HCT116 (cell line): ENCODE data around the gene HES5. TPM values are rescaled to one million over a fixed set of nuclear protein-coding genes. Genes with fewer than 3 reads are reported as not detected.

Source experiments
- ATAC-seq: fragments of 200-7000 bp; cut with Tn5 transposase; 2 replicates; pipeline ENCODE4 v1.9.1; 2020; ENCODE audit warnings: mild to moderate bottlenecking, moderate library complexity
- BruUV-seq: library from RNA; stranded (reverse); fragments of 400-500 nt; replicated peaks from 2 replicates; lab custom pipeline; 2021; lab: Mats Ljungman, UMichigan
- CTCF ChIA-PET: fragments of 300-600 bp; sonication (Branson Sonifier 250); formaldehyde crosslinking; loops from one replicate; lab custom pipeline; 2021; ENCODE audit warnings: antibody characterized with exemption; lab: Charles Lee
- POLR2A ChIA-PET: fragments of 300-600, 350-600 bp; sonication (Branson Sonifier 250); formaldehyde crosslinking; loops from one replicate; lab custom pipeline; 2021; ENCODE audit warnings: antibody characterized with exemption; lab: Charles Lee
- RAD21 ChIA-PET, 2 experiments: fragments of 300-600 bp; sonication (Branson Sonifier 250); formaldehyde crosslinking; loops; one replicate each; lab custom pipeline; 2023; ENCODE audit warnings: low total read pairs in 2 of 2; ENCODE audit not compliant: uncharacterized antibody in 2 of 2, unreplicated experiment in 2 of 2, low non-redundant PET in 1 of 2; lab: Charles Lee
- DNase-seq: peaks from one replicate; pipeline ENCODE4 v3.0.0-alpha.2; 2010; ENCODE audit warnings: low read depth, low spot score
- H2AFZ ChIP-seq: fragments of 200-600 bp; shearing (Covaris generic), sonication (generic); 2 replicates; pipeline ENCODE4 v1.6.1; 2017; ENCODE audit warnings: low read depth, mixed run types, mixed read lengths, antibody characterized with exemption, low read length; ENCODE audit not compliant: poor library complexity, severe bottlenecking
- H3K27ac ChIP-seq: 2 replicates; pipeline ENCODE4 v1.5.1; 2012; ENCODE audit warnings: low read depth, low read length
- H3K27me3 ChIP-seq: fragments of 200-600 bp; sonication (generic); 2 replicates; pipeline ENCODE4 v1.6.1; 2016; ENCODE audit warnings: mixed run types, low read length, mixed read lengths; ENCODE audit not compliant: insufficient read depth
- H3K36me3 ChIP-seq, 2 experiments: fragments of 200-500 bp in 1 of 2; fragments of 200-600 bp in 1 of 2; sonication (Bioruptor generic) in 1 of 2; sonication (generic) in 1 of 2; 2 replicates each; pipeline versions ENCODE4 v1.5.1 to v1.6.1; 2014 to 2016; ENCODE audit warnings: low read length in 2 of 2, inconsistent platforms in 1 of 2, mixed read lengths in 1 of 2, mixed run types in 1 of 2; ENCODE audit not compliant: insufficient read depth in 2 of 2, control insufficient read depth in 1 of 2
- H3K4me1 ChIP-seq, 2 experiments: fragments of 200-600 bp in 1 of 2; sonication (generic) in 1 of 2; 2 replicates each; pipeline versions ENCODE4 v1.5.1 to v1.6.1; 2012 to 2017; ENCODE audit warnings: low read length in 2 of 2, inconsistent platforms in 1 of 2, mild to moderate bottlenecking in 1 of 2, mixed read lengths in 1 of 2, mixed run types in 1 of 2, moderate library complexity in 1 of 2; ENCODE audit not compliant: insufficient read depth in 2 of 2, control insufficient read depth in 1 of 2
- H3K4me2 ChIP-seq: fragments of 200-600 bp; sonication (generic); 2 replicates; pipeline ENCODE4 v1.6.1; 2017; ENCODE audit warnings: mixed run types, low read length, mixed read lengths
- H3K4me3 ChIP-seq, 2 experiments: fragments of 200-600 bp in 1 of 2; sonication (generic) in 1 of 2; replicated peaks in 1 of 2; 2 replicates each; pipeline ENCODE4 v1.5.1; 2011 to 2016; ENCODE audit warnings: low read length in 2 of 2, control low read depth in 1 of 2, low read depth in 1 of 2, mild to moderate bottlenecking in 1 of 2, mixed read lengths in 1 of 2, mixed run types in 1 of 2
- H3K79me2 ChIP-seq: fragments of 200-600 bp; sonication (generic); 2 replicates; pipeline ENCODE4 v1.6.1; 2017; ENCODE audit warnings: mild to moderate bottlenecking, mixed run types, low read length, moderate library complexity, mixed read lengths; ENCODE audit not compliant: insufficient read depth
- H3K9ac ChIP-seq: fragments of 200-600 bp; sonication (generic); 2 replicates; pipeline ENCODE4 v1.6.1; 2016; ENCODE audit warnings: low read length, mixed read lengths
- H3K9me2 ChIP-seq: fragments of 200-600 bp; sonication (generic), shearing (Covaris generic); 2 replicates; pipeline ENCODE4 v1.6.1; 2017; ENCODE audit warnings: mixed run types, mild to moderate bottlenecking, moderate library complexity; ENCODE audit not compliant: insufficient read depth
- H3K9me3 ChIP-seq, 2 experiments: fragments of 200-500 bp in 1 of 2; fragments of 200-600 bp in 1 of 2; sonication (Bioruptor generic) in 1 of 2; sonication (generic) in 1 of 2; 2 replicates each; pipeline ENCODE4 v1.6.1; 2014 to 2017; ENCODE audit warnings: low read length in 2 of 2, mixed read lengths in 2 of 2, inconsistent platforms in 1 of 2, low read depth in 1 of 2, mild to moderate bottlenecking in 1 of 2, mixed run types in 1 of 2, moderate library complexity in 1 of 2; ENCODE audit not compliant: control insufficient read depth in 1 of 2, insufficient read depth in 1 of 2
- H4K20me1 ChIP-seq: fragments of 200-600 bp; sonication (generic), shearing (Covaris generic); 2 replicates; pipeline ENCODE4 v1.6.1; 2017; ENCODE audit warnings: mixed run types, mild to moderate bottlenecking, moderate library complexity; ENCODE audit not compliant: insufficient read depth
- CBX3 ChIP-seq: IDR thresholded peaks from 2 replicates; pipeline ENCODE4 v1.6.1; 2012; ENCODE audit warnings: low read depth
- EGR1 ChIP-seq: IDR thresholded peaks from 2 replicates; pipeline ENCODE4 v1.6.1; 2012; ENCODE audit warnings: low read depth
- ELF1 ChIP-seq: IDR thresholded peaks from 2 replicates; pipeline ENCODE4 v1.6.1; 2012; ENCODE audit warnings: low read depth, borderline replicate concordance
- EZH2phosphoT487 ChIP-seq: fragments of 200-600 bp; IDR thresholded peaks from 2 replicates; pipeline ENCODE4 v1.6.1; 2018; ENCODE audit warnings: antibody characterized with exemption, borderline replicate concordance
- FOSL1 ChIP-seq: IDR thresholded peaks from 2 replicates; pipeline ENCODE4 v1.6.1; 2012; ENCODE audit warnings: low read depth
- MAX ChIP-seq: IDR thresholded peaks from 2 replicates; pipeline ENCODE4 v1.6.1; 2012
- POLR2A ChIP-seq: IDR thresholded peaks from 2 replicates; pipeline ENCODE4 v1.7.0; 2011; ENCODE audit warnings: borderline replicate concordance; ENCODE audit not compliant: insufficient read depth, insufficient read length; ENCODE audit errors: extremely low read depth
- REST ChIP-seq: IDR thresholded peaks from 2 replicates; pipeline ENCODE4 v1.6.1; 2012; ENCODE audit warnings: low read depth
- YY1 ChIP-seq: IDR thresholded peaks from 2 replicates; pipeline ENCODE4 v1.6.1; 2011; ENCODE audit warnings: low read length, low read depth, moderate library complexity, mild to moderate bottlenecking; ENCODE audit not compliant: insufficient replicate concordance; ENCODE audit errors: extremely low read depth
- ZBTB33 ChIP-seq: IDR thresholded peaks from 2 replicates; pipeline ENCODE4 v1.6.1; 2011; ENCODE audit warnings: mild to moderate bottlenecking, low read length, moderate library complexity; ENCODE audit not compliant: insufficient replicate concordance; ENCODE audit errors: extremely low read depth
- intact Hi-C: fragments of 100-400 bp; cut with micrococcal nuclease; formaldehyde crosslinking; loops from 2 replicates; pipeline ENCODE4 v1.10.0; 2022
- total RNA-seq: library from RNA; stranded (reverse); gene quantifications from one replicate; pipeline ENCODE4 v1.2.1, GENCODE V29; 2021; ENCODE audit not compliant: unreplicated experiment

HES5 gene
- total RNA-seq, 1 experiment from 2014 or later, result not detected

GRCh38 chr1:2573250-2573920 lies 43.3 kb upstream of the HES5 start:
- H3K27me3 ChIP-seq, result no peaks in the 10 kb centered on the region
- H3K9ac ChIP-seq, result no peak overlapping the region
- no peak overlapping the region for H2AFZ ChIP-seq
- H3K9me3 ChIP-seq, result no peaks in the 10 kb centered on the region; a peak in 1 of 4 replicates
- no peak overlapping the region for H3K27ac ChIP-seq
- ChIA-PET CTCF (no interaction called here), POLR2A (no interaction called here), RAD21 (no interaction called here)
- H4K20me1 ChIP-seq, result no peaks in the 10 kb centered on the region
- BruUV-seq, result no TSS peak
- no peak overlapping the region for H3K4me2 ChIP-seq
- TF ChIP-seq ZBTB33 (no peak), REST (no peak), FOSL1 (no peak), ELF1 (no peak), EGR1 (no peak), EZH2phosphoT487 (no peak), POLR2A (no peak), MAX (no peak), CBX3 (no peak), YY1 (no peak)
- no peaks in the 10 kb centered on the region for H3K79me2 ChIP-seq
- no peak overlapping the region for H3K4me3 ChIP-seq
- DNase-seq, result no peak
- intact Hi-C loops, result no loop called here
- no peak for ATAC-seq
- H3K9me2 ChIP-seq, result no peaks in the 10 kb centered on the region
- no peaks in the 10 kb centered on the region for H3K36me3 ChIP-seq
- peaks cover 6 to 7% of the 10 kb centered on the region in 2 experiments; a peak in 3 of 4 replicates for H3K4me1 ChIP-seq
